Suprapubic skin (tissue), 4 donors: Measurements from ENCODE around the gene INCENP. TPM values are rescaled to one million over a fixed set of nuclear protein-coding genes. Genes with fewer than 3 reads are reported as not detected.

ENCODE experiments used
- DNase-seq, 2 donors: peaks; one replicate each; pipeline ENCODE4 v3.0.0-alpha.2; 2019; ENCODE audit warnings: low spot score in 2 of 2
- H3K27ac ChIP-seq: fragments of 200-600 bp; sonication (generic); one replicate; pipeline ENCODE4 v1.5.1; 2019
- H3K27me3 ChIP-seq: fragments of 200-600 bp; sonication (generic); one replicate; pipeline ENCODE4 v1.5.1; 2019
- H3K36me3 ChIP-seq: fragments of 200-600 bp; sonication (generic); one replicate; pipeline ENCODE4 v1.5.1; 2019
- H3K4me1 ChIP-seq: fragments of 200-600 bp; sonication (generic); one replicate; pipeline ENCODE4 v1.5.1; 2019
- H3K4me3 ChIP-seq: fragments of 200-600 bp; sonication (generic); one replicate; pipeline ENCODE4 v1.5.1; 2019; ENCODE audit warnings: mild to moderate bottlenecking
- H3K9me3 ChIP-seq: fragments of 200-600 bp; sonication (generic); one replicate; pipeline ENCODE4 v1.5.1; 2019
- EP300 ChIP-seq: sonication (generic); formaldehyde crosslinking; IDR thresholded peaks from one replicate; pipeline ENCODE4 v1.6.1; 2017; ENCODE audit warnings: antibody characterized with exemption
- POLR2A ChIP-seq, 2 donors: fragments of 450-650 bp; IDR thresholded peaks; one replicate each; pipeline ENCODE4 v1.6.1; 2017; ENCODE audit warnings: antibody characterized with exemption in 2 of 2, mild to moderate bottlenecking in 2 of 2, moderate library complexity in 2 of 2
- POLR2AphosphoS5 ChIP-seq, 3 donors: sonication (generic); formaldehyde crosslinking; IDR thresholded peaks; one replicate each; pipeline ENCODE4 v1.6.1; 2017; ENCODE audit warnings: antibody characterized with exemption in 3 of 3
- WGBS: methylation state at CpG from one replicate; pipeline ENCODE4 v1.1.5; 2018; 5-methylcytosine and 5-hydroxymethylcytosine counted together
- total RNA-seq, 4 donors: library from RNA; depleted of rRNA; stranded (reverse); fragments of >200 nt; gene quantifications; one replicate each; pipeline ENCODE4 v1.1.0, GENCODE V29; 2016
- TF ChIP-seq, protein P1 (sequence below), 2 donors: fragments of 200-600 bp in 1 of 2; fragments of 450-650 bp in 1 of 2; sonication (generic) in 1 of 2; IDR thresholded peaks; one replicate each; pipeline ENCODE4 v1.5.1; 2016 to 2019; ENCODE audit warnings: antibody characterized with exemption in 2 of 2, mild to moderate bottlenecking in 1 of 2, moderate library complexity in 1 of 2

Gene INCENP
- total RNA-seq, 4 donors from 2014 or later: 31.6 to 52.4 (median 33.9) TPM

DNA sequence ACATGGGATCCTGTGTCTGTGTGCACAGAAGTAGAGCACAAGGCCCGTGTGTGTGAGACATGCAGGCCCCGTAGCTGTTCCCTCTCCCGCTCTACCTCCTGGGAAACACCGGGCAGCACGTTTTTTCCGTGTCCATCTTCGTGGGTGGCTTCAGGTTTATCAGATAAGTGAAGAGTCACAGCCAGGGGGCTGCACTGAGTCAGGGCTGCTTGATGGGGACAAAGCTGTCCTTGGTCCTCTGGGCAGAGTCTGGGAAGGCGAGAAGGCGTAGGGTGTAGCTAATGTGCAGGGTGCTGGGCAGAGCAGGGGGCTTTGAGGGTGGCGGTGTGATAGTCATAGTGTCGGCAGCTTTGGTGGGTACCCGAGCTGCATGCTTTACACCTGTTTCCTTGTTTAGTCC lies 23.7 kb downstream of the INCENP start:
- Histone ChIP-seq H3K4me3 (no peak overlapping the region), H3K27me3 (no peaks in the 10 kb centered on the region), H3K27ac (no peak overlapping the region), H3K36me3 (peaks cover 75% of the 10 kb centered on the region), H3K9me3 (no peaks in the 10 kb centered on the region), H3K4me1 (peaks cover 31% of the 10 kb centered on the region)
- TF ChIP-seq POLR2AphosphoS5 (IDR thresholded peaks at IDR 0.05): no peak
- TF ChIP-seq, protein P1, sequence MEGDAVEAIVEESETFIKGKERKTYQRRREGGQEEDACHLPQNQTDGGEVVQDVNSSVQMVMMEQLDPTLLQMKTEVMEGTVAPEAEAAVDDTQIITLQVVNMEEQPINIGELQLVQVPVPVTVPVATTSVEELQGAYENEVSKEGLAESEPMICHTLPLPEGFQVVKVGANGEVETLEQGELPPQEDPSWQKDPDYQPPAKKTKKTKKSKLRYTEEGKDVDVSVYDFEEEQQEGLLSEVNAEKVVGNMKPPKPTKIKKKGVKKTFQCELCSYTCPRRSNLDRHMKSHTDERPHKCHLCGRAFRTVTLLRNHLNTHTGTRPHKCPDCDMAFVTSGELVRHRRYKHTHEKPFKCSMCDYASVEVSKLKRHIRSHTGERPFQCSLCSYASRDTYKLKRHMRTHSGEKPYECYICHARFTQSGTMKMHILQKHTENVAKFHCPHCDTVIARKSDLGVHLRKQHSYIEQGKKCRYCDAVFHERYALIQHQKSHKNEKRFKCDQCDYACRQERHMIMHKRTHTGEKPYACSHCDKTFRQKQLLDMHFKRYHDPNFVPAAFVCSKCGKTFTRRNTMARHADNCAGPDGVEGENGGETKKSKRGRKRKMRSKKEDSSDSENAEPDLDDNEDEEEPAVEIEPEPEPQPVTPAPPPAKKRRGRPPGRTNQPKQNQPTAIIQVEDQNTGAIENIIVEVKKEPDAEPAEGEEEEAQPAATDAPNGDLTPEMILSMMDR (IDR thresholded peaks at IDR 0.05): no peak
- DNase-seq: peak in 1 of 2 donors; percentile 54
- 98% methylated on average over 10 of the region's 12 CpGs for WGBS

DNA sequence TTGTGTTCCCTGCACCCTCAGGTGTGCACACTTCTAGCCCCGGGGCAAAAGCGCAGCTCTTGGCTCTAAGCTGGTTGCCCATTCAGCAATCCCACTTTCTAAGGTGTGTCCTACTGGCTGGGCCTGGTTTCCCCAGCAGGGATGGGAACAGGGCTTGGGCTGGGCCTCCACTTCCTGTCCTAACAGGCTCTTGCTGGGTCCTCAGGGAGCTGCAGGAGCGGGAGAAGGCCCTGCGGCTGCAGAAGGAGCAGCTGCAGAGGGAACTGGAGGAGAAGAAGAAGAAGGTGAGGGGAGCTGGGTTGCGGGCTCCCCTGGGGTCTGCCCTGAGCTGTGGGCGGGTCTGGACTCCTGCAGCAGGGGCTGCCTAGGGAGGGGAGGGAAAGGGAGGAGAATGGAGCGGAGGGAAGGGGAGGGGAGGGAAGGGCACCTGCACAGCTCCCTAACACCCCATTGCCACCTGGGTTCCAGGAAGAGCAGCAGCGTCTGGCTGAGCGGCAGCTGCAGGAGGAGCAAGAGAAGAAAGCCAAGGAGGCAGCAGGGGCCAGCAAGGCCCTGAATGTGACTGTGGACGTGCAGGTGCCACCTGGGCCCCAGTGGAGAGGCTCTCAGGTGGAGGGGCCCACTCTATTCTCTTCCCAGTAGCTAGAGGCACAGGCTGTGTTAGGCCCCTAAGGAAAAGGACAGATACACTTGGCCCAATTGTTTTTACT lies 24.6 kb downstream of the INCENP start:
- Histone ChIP-seq H3K4me1 (peaks cover 31% of the 10 kb centered on the region), H3K36me3 (peaks cover 72% of the 10 kb centered on the region), H3K4me3 (no peak overlapping the region), H3K27me3 (no peaks in the 10 kb centered on the region), H3K9me3 (no peaks in the 10 kb centered on the region), H3K27ac (no peak overlapping the region)
- peak in 1 of 2 donors; percentile 34 for DNase-seq
- 43% methylated on average over 10 of the region's 10 CpGs for WGBS
- TF ChIP-seq POLR2AphosphoS5 (IDR thresholded peaks at IDR 0.05) (no peak), POLR2A (IDR thresholded peaks at IDR 0.05) (no peak), EP300 (no peak)
- TF ChIP-seq, protein P1 (IDR thresholded peaks at IDR 0.05): no peak

DNA sequence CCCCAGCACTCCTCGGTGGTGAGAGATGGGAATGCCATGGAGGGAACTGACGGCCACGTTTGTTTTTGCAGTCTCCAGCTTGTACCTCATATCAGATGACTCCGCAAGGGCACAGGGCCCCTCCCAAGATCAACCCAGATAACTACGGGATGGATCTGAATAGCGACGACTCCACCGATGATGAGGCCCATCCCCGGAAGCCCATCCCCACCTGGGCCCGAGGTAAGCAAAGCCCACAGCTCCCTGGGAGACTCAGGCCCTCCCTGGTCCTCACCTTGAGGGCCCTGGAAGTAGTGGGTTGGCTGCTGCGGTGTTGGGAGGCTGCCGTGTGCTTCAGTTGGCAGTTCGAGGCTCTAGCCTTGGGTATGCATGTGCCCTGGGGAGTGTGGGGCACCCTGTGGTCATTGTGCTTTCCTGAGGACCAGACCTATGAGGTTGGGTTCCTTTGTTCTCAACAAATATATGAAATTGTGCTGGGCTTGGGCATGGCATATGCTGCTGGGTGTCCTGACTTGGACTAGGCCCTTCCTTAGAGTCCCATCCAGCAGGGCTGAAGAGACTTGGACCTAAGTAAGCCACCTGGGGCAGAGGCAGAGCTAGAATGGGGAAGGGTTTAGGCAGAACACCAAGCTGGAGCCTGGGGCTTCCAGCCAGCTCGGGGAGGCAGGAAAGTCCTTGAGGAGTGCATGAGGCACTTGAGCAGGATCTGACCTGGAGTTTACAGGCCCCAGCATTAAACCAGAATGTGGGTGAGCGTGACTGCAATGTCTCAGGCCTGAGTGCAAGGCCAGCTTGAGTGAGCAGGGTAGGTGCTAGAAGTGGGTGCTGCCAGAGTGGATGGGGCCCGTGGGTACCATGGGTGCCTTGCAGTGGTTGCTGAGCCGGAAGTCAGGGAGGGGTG lies 26.4 kb downstream of the INCENP start:
- H3K36me3 ChIP-seq: peaks cover 64% of the 10 kb centered on the region
- 67% methylated on average over 15 of the region's 17 CpGs for WGBS

DNA sequence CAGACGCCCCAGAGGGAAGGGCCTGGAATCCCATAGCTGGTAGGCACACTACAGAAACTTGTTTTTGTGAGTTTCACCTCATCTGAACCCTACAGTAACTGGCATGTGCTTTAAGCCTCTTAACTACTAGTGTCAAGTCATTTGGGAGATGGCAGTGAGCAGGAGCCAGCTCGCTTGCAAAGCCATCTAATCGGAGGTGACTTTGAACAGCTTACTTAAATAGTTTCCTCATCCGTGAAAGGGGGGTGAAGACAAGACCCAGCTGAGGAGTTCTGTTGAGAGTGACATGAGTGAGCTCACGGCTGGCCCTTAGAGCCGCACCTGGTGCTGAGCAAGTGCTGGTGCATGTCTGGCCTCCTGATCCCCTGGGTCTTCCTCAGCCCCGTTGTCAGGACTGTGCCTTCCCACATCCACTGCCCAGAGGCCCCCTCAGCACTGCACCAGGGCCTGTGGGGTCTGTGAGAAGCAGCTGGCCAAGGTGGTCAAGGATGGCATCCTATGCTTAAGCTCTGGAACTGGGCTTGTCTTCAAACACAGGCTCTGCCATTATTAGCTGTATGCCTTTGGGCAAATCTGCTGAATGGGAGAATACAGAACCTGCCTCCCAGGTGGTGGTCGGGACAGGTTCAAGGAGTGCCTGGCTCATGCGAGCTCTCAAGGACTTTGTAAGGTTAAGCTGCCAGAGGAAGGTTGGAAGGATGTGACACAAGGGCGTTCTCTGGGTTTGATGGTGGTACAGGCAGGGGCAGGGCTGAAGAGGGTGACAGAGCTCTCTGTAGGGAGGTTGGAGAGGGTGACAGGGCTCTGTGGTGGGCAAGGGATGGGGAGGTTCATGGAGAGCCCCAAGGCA lies 27.3 kb downstream of the INCENP start:
- DNase-seq: peak in 1 of 2 donors; percentile 27

More for the DNA sequence above, 26.4 kb downstream of the INCENP start:
- Histone ChIP-seq H3K27me3 (no peaks in the 10 kb centered on the region), H3K9me3 (no peaks in the 10 kb centered on the region), H3K27ac (no peak overlapping the region), H3K4me1 (peaks cover 31% of the 10 kb centered on the region), H3K4me3 (no peak overlapping the region)
- TF ChIP-seq EP300 (no peak), POLR2A (IDR thresholded peaks at IDR 0.05) (no peak), POLR2AphosphoS5 (IDR thresholded peaks at IDR 0.05) (no peak)
- TF ChIP-seq, protein P1 (IDR thresholded peaks at IDR 0.05): no peak
- peak in 1 of 2 donors; percentile 36 for DNase-seq

More for the DNA sequence above, 27.3 kb downstream of the INCENP start:
- Histone ChIP-seq H3K27ac (no peak overlapping the region), H3K4me1 (peaks cover 31% of the 10 kb centered on the region), H3K4me3 (no peak overlapping the region), H3K9me3 (no peaks in the 10 kb centered on the region), H3K27me3 (no peaks in the 10 kb centered on the region), H3K36me3 (peaks cover 56% of the 10 kb centered on the region)
- 72% methylated on average over 9 of the region's 10 CpGs for WGBS
- TF ChIP-seq, protein P1 (IDR thresholded peaks at IDR 0.05): no peak
